NCI-H1092 treated with DMSO at 0.1 percent for 48 hours (cell line): Measurements from ENCODE around the gene FHIT.
A peak's percentile ranks its signal among the peaks of the same experiment; 100 is the strongest.

Experiments
- DNase-seq: peaks from one replicate; lab custom pipeline; 2025; lab: John Stamatoyannopoulos, UW

Gene FHIT

DNA sequence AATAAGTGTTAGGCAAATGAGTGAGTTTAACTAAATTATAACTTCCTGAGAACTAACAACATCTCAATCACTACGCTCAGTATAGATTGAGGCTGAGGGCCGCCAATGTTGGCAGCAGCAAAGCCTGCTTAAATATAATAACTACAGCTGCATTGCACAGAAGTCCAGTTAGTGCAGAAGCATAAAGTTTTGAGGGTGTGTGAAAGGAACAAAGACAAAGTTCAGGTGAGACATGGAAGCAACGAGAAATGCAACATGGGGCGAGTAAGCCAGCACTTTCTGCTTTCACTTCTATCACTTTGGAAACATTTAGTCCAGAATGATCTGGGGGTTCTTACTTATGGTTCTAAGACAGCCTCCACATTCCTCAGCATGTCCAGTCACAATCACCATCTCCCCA, 1149.1 kb downstream of the FHIT start:
- DNase-seq = no peak

DNA sequence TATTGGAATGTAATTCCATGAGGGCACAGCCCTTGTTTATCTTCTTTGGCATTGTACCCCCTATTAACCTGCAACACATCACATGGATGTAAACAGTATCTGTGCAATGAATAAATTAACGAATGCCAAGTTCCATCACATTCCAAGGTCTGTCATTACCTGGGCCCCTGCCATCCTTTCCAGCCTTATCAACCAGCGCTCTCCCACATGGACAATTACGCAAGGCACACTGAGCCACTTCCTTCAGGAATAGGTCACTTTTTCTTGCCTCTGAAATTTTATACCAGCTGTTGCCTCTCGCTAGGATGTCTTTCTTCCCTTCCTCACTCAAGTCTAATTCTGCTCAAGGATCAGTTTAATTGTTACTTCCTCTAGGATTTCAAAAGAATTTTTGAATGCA, 1149.6 kb downstream of the FHIT start:
- no peak for DNase-seq

DNA sequence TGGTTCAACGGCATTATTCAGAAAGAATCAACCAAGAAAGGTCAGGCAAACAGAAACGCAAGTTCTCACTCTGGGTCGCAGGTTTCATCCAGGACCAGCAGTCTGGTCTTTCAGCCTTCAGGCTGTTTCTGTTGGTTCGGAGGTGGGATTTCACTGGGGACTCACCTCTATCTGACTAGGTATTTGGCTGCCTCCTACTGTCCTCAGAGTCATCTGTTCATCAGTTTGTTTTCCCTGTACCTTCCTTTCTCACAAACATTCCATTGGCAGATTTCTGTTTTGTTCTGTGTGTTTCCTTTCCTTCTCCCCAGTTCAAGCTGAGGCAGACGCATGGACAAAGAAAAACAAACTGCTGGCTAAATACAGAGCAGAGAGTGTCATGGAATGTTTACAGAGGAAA, 1154.8 kb downstream of the FHIT start:
- DNase-seq = no peak

DNA sequence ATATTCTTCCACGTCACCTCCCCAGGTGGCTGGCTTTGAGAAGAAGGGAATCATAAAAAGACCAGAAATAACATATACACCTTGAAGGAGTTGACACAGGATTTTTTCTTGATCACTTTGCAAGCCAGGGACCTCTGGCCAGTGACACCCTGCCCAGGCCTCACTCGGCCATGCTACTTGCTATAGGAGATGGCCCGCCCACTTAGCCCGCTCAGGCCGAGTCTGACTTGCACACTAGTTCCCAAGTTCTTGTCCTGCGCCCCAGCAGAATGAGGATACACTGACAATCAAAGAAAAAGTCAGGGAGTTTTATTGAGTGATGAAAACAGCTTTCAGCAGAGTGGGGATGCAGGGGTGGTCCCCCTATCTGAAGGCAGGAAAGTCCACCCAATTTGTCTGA, 1155.3 kb downstream of the FHIT start:
- no peak for DNase-seq

DNA sequence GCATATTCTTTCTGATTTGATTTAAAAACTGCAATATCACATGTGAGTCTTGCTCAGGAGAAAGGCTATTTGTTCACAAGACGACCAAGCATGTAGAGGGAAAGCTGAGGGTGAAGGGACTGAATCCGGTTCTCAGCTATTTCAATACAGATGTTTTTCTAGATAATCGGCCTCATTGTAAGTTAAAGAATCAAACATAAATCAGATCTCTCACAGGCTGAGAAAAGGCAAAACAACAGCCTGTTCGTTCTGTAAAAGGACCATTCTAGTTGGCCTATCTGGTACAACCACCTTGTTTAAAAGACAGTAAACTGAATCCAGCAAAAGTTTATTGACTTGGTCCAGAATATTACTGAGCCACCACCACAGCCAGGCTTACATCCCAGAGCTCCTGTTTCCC, 1155.7 kb downstream of the FHIT start:
- no peak for DNase-seq

DNA sequence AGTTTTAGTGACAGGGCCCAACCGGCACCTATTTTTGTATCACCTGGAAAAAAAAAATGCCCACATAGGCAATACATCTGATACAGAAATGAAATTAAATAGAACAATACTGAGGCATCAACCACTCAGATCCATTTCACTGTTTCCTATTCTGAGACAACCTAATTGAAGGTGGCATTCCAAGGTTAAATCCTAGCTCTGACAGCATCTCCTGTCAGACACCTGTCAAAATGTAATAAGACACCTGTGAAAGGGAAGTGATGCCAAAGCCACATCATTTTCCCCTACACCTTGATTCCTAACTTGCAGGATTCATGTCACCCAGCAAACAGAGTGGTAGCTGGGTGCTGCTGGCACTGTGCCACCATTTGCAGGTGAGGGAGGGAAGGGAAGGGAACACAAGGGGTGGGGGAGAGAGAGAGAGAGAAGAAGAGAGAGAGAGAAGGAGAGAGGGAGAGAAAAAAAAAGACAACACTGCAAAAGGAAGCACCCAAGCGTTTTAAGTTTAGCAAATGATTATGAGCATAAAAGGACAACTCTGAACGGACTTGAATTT, 1156.8 kb downstream of the FHIT start:
- DNase-seq = no peak

DNA sequence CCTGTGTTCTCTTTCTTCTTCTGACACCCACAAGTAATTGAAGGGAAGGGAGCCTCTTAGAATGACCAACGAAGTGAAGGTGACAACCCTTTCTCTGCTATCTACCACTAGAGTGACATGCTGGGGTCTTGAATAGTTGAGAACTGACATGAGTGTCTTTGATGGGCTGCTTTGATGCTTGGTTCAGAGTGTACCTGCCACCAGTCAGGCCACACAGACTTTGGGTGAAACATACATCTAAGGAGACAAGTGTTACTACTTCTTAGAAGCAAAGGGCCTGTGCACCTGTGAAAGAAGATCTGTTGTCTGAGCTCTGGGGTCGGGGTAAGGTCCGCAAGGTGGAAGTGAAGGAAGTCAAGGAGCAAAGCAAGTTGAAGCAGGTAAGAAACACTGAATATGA, 1160.7 kb downstream of the FHIT start:
- DNase-seq = no peak

DNA sequence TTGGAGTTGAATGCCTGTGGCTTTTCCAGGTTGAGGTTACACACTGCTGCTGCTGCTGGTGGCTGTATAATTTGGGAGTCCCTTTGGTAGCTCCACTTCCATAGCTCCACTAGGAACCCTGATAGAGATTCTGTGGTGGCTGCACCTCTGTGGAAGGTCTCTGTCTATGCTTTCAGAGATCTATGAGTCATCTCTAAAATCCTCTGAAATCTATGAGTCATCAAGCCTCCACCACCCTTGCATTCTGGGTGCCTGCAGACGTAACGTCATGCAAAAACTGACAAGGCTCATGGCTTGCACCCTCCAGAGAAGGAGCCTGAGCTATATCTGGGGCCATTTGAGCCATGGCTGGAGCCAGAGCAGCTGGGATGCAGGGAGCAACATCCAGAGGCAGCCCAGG, 1164.4 kb downstream of the FHIT start:
- no peak for DNase-seq

DNA sequence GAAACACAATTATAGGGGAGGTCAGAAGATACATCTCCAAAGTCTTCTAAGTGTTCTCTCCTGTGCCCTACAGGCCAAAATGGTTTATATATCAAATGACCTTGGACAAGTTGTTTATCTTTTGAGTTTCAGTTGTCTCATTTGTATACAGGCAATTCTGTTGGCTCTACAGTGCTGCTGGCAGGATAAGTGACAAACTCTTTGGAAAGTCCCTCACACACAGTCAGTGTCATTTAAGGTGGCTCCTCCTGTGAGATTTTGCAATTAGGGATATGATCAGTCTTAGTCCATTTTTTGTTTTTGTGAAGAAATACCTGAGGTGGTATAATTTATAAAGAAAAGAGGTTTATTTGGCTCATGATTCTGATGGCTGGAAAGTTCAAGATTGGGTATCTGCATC, 1165.6 kb downstream of the FHIT start:
- no peak for DNase-seq

DNA sequence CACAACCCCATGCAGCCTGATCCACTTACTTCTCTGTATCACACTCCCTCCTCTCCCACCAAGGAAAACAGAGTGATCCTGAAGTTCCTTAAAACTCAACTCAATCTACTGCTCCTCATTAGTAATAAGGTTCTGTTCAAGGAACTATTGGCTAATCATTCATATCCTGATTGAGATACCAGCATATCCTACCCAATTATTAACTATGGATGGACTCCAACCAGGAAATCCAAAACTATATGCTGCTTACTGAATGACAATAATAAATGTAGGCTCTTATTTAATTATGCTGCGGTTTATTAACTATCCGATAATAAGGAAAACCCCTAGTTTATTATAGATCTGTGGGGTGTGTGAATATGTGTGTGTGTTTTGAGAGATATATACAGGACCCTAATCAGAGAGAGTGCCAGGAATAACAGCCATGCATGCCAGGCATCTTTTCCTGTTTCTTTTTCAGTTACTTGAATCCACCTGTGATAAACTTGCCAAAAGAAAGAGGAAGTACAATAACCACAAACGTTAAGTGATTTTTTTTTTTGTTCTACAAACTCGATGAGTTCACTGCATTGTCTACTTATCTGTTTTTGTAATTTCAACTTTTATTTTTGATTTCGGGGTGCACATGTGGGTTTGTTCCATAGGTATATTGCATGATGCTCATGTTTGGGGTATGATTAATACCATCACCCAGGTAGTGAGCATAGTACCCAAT, 1169.7 kb downstream of the FHIT start:
- no peak for DNase-seq

DNA sequence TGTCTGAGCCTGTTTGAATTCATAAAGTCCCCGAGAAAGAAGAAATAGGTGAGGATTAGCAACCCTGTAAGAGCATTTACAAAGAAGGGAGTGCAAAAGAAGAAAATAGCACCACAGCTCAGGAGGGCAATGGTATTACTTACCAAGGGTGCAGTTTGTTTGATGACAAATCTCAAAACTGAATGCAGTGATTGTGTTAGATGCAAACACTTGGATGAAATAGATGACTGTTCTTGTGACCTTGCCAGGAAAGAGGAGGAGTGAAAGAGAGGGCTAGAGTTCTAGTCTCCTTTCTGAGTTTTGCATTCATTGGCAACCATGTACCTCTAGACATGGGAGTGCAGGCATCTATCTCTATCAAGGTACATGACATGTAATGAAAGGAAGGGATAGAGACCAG, 1170.6 kb downstream of the FHIT start:
- no peak for DNase-seq

DNA sequence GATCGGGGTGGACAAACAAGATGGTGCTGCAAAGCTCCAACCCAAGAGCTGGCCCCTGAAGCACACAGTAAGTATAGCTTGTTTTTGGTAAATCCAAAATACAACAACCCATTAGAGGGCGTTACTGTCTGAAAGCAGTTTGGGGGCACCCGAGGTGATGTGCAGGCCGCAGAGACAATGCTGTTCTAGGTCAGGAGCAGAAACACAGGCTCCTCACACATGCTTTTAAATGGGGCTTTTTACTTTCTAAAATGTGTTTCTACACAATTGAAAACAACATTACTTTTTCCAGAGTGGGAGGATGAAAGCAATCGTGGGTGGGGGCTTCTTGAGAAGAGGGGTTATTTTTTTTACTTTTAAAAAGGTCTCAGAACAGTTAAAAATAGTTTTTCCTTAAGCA, 1172.2 kb downstream of the FHIT start:
- no peak for DNase-seq

DNA sequence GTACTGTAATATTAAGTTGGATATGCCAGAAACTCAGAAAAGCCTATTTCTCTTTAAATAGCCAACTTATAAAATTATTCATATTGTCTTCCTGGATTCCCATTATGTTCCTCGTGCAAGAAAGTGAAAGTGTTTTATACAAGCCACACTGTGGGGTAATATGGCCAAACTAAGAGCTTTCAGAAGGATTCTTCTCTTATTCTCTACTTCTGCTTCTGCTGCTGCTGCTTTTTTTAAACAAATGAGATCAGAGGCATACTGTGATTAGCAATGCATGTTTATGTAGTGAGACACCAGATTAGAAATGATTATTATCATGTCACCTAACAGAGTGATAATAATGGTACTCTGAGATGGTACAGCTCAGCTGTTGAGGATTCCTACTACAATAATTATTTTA, 1174.9 kb downstream of the FHIT start:
- no peak for DNase-seq

DNA sequence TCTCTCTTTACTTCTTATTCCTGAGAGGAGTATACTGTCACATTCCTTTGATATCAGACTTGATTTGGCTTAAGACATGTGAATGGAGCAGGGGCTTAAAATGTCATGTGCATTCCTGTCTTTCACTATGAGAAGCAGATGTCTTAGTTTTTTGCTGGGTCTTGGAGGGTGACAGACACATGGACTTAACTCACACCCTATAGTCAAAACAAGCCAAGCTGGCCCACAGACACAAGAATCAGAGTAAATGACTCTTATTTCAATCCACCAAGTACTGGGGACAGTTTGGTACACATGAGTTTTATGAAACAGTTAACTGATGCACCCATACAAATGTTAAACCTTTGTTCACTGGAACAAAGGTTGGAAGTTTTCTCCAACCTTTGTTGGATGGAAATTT, 1177.3 kb downstream of the FHIT start:
- no peak for DNase-seq

DNA sequence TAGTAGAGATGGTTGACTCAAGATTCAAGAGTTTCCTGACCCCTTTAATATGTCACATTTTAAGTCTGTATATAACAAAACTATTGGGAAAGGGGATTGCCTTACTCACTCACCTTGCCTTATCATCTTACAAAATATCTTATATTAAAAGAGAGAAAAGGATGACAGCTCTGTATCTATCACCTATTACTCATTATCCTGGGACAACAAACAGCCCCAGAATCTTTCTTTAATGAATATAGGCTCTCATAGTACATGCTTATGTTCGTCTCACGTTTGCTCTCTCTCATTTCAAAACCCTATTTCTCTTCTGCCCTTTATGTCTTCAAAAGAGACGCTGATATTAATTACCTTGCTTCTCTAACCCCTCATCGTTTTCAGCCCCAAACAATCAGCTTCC, 1178.0 kb downstream of the FHIT start:
- no peak for DNase-seq

DNA sequence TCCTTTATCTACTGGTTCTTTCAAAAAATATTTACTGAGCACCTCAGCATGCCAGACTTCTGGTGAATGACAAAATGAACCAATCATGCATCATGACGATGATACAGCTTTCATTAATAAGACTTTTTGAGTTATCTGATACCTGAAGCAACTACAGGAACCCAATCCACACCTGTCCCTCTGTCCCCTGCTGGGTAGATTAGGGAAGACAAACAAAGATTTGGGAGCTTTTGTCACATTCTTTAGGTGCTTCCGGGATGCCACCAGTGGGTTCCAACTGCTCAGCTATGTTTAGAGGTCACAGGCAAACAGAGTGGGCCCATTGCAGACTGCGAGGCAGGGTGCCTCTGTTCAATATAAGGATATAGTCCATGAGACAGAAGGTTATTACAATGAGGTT, 1180.9 kb downstream of the FHIT start:
- no peak for DNase-seq

DNA sequence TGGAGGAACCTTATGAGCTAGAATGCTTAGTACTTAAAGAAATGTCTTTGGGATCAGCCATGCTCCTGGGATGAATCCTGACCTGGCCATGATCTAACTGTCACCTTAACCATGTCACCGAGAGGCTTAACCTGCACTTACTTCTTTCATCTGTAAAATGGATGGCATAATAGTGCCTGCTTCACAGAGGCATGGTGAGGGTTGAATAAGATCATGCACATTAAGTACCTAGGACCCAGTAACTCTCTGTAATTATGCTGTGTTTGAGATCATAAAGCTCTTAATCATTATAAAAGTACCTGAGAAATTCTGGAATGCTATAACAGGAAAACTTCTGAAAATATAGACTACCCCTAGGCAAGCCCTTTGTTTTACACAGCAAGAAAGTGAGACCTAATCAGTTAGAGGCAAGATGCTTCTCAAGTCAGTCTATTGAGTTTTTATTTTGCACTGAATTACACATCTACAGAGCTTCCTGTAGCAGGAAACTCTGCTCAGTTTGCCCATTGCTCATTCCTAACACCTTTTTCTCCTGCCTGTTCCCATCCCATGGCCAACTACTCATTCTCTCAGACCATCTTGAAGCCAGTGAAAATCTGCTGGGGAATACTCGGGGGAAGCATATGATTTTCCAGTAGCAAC, 1185.9 kb downstream of the FHIT start:
- DNase-seq = no peak

DNA sequence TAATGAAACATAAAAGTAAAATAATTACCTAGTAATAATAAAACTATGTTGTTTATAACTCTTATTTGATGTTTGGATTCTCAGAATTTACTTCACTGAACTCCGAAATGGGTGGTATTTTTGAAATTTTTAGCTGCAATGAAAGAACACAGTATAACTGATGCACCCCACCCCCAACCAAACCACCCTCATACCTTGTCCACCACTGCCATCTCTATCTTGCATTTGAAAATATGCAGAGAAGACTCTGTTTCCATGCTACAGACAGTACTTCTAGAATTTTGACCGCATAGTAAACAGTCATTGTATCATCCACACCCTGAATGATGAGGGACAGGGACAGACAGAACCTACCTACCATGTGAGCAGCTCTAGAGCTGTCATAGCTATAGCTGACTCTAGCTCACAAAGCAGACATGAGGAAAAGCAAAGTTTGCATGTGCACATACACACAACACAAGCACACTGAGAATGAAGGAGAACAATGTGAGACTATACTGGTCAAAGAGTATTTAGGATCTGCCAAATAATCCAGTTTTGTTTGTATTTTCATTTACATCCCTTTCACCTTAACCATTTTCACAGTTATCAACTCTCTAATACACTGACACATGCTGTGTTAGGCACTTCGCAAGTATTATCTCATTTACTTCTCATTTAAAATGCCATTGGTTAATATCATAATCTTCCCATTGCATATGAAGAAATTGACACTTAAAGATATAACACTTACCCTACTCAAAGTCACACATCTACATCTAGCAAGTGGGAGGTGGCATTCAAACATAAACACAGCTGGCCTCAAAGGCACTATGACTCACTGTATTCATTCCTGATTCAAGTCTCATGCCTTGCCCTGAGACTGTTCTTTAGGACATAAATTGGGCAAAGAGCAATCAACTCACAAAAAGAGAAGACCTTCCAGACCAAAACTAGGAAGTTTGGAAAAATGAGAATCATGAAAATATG, 1186.8 kb downstream of the FHIT start:
- DNase-seq = no peak

DNA sequence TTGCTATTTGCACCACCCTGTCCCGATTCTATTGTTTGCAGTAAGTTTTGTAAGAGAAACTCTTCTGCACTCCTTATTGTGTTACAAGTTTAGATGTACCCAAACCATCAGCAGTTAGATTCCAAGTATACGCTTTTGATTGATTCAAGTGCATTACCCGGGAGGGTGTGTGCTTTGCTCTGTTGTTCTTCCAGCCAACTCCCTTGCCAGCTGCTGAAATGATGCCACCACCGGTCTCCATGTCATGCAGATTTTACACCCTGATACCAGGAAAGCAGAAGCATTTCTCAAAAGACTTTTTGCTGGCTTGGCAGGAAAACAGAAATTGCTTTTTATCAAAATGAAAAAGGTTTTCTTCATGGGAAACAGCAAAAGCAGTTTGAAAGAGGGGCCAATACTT, 1194.8 kb downstream of the FHIT start:
- no peak for DNase-seq

DNA sequence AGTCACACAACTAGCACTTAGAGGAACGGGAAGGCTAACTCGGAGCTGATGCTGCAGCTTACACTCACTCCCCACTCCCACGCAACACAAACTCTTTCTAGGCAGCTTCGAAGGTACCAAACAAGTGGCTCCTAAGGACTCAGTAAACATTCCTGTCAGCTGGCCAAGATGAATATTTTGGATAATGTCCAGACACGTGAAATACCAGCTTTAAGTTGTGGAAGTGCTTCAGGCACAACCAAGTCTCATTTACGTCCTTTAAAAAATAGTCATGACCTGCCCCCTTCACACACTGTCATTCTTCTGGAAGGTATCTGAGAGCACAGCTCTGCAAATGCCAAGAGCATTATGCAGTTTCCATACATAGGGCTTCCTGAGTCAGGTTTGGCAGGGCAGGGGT, 1195.5 kb downstream of the FHIT start:
- DNase-seq = peak; percentile 12

DNA sequence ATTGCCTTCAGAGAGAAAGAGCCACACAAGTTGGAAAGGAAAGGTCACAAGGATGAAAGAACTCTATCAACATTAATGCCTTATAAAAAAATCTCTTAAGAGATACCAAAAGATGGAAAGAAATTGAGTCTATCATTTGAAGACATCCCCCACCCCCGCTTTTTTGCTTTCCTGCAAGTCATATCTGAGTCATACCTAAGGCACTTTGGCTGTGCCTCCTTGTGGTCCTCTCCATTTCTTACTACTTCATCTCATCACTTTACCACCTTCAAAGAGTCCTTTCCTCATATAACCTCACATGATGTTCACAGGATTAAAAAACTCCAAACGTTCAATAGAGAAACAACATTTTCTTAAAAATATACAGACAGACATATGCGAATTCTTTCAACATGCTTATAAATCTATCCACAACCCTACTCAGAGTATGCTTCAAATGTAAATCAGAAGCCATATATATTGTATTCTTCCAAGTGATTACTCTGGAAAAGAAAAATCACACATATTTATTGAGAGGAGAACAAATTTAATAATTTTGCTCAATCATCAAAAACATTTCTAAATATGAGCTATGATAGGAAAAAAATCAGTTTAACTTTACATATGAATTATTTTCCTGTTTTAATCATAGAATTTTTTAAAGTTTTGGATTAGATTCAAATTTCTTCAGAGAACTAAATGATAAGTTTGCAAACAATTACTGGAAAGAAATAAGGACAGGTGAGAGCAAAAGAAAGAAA, 1197.6 kb downstream of the FHIT start:
- no peak for DNase-seq

DNA sequence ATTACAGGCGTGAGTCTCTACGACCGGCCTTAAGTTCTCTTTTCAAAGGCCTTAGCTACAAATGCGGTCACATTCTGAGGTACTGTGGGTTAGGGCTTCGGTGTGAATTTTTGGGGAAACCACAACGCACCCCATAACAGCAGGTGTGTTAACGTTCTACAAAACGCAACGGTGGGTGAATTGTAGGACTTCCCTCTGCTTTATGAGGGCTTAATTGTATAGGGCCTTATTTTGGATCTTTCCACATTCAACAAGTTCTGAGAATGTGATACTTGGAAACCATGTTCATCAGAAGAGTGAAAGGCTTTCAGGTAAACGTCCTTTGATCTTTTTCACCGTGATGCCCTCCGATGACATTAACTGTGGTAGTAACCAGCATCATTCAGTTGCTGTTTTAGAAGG, 1202.8 kb downstream of the FHIT start:
- DNase-seq = no peak
